GM18951 (cell line): ENCODE results near the gene ATF1.
"Not testable (repeated sequence)": the region's sequence is repeated elsewhere in the genome, so short reads cannot be mapped to it uniquely, and the experiment has no call there.

ENCODE experiments used
- POLR2A ChIP-seq: IDR thresholded peaks from 4 replicates; pipeline ENCODE4 v1.6.1; 2011; ENCODE audit warnings: mild to moderate bottlenecking; ENCODE audit not compliant: insufficient read length, insufficient read depth; ENCODE audit errors: extremely low read depth
- in situ Hi-C: fragments of 300-500 bp; cut with MboI; formaldehyde crosslinking; loops from one replicate; pipeline ENCODE4 v1.12.0; 2022; ENCODE audit warnings: low sequenced_read_pairs, mixed read lengths, inconsistent platforms; ENCODE audit not compliant: unreplicated experiment

Gene ATF1

DNA sequence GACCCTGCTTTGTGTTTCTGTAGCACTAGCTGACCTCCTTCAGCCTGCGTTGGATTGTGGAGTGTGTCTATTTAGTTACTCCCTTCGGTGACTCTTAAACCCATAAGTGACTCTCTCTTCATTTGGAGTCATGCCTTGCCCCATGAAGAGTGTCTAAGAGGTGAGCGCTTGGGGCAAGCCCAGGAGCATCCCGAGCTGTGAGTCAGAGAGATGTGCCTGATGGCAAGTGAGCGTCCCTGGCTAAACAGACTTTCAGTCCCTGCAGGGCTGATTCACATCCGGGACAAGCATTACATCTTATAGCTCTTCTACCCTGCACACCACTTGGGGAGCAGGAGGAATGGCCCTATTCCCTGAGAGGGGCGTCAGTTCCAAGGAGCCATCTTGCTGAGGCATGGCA, 24.3 kb upstream of the ATF1 start:
- no peak for TF ChIP-seq POLR2A
- in situ Hi-C loops: no loop called here

DNA sequence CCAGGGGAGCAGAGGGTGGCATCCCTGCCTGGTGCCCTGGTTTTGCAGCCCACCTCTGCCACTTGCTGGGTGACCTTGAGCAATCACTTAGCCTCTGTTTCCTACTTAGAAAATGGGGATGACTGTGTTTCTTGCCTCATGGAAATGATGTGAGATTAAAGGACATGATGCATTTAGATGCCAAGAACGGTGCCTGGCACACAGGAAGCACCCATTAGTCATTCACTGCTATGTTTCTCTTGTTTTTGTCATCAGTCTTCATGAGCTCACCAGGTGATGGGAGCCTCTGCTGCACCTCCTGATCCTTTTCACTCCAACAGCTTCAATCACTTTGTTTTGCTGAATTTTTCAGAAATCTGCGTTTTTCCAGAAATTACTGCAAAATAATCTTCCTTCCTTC, 23.6 kb upstream of the ATF1 start:
- TF ChIP-seq POLR2A: no peak
- in situ Hi-C loops: no loop called here

DNA sequence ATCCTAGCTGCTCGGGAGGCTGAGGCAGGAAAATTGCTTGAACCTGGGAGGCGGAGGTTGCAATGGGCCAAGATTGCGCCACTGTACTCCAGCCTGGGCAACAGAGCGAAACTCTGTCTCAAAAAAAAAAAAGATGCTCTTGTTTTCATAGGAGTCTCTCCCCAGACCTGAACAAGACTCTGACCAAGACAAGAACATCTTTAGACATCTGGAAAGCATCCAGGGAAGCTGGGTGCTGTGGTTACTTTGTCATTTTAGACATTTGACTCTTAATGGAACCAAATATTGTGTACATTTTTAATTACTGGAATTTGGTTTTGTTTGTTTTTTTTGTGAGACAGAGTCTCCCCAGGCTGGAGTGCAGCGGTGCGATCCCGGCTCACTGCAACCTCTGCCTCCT, 21.1 kb upstream of the ATF1 start:
- no peak for TF ChIP-seq POLR2A
- in situ Hi-C loops: no loop called here

- in situ Hi-C loops: no loop called here
- no peak for TF ChIP-seq POLR2A
Observed at GRCh38 chr12:50745861-50746260, 18.0 kb upstream of the ATF1 start.

GRCh38 chr12:50746431-50746830, 17.5 kb upstream of the ATF1 start:
- in situ Hi-C loops: no loop called here
- no peak for TF ChIP-seq POLR2A

DNA sequence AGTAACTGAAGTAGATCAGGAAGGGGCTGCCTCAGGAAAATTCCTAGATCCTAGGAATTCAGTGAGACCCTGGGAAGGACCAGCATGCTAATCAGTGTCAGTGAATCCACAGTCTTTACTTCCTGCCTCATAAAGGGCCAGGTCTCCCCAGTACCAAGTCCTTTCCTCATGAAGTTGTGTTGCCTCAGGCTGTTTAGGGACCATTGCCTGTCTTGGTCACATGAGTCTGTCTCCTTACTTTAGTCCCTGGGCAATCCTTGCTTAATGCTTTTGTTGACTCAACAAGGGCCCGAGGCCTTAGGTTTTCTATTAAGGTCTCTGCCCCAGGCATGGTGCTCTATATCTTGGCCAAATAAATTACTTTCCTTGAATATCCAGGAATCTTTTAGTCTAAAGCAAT, 16.1 kb upstream of the ATF1 start:
- TF ChIP-seq POLR2A: no peak
- in situ Hi-C loops: no loop called here

DNA sequence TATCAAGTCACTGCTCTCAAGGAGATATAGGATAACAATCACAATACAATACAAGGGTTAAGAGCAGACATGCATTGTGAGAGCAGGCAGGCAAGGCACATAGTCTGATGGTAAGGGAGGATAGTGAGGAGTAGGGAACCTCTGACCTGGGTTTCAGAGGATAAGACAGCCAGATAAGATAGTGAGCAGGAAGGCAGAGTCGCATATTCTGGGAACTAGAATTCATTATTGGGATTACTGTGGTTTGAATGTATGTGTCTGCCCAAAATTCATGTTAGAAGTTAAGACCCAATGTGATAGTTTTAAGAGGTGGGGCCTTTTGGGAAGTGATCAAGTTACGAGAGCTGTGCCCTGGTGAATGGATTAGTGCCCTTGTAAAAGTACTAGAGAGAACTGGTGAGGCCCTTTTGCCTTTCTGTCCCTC, 14.4 kb upstream of the ATF1 start:
- in situ Hi-C loops: no loop called here
- TF ChIP-seq POLR2A: no peak

GRCh38 chr12:50750366-50750765, 13.5 kb upstream of the ATF1 start:
- in situ Hi-C loops: no loop called here
- TF ChIP-seq POLR2A: no peak

DNA sequence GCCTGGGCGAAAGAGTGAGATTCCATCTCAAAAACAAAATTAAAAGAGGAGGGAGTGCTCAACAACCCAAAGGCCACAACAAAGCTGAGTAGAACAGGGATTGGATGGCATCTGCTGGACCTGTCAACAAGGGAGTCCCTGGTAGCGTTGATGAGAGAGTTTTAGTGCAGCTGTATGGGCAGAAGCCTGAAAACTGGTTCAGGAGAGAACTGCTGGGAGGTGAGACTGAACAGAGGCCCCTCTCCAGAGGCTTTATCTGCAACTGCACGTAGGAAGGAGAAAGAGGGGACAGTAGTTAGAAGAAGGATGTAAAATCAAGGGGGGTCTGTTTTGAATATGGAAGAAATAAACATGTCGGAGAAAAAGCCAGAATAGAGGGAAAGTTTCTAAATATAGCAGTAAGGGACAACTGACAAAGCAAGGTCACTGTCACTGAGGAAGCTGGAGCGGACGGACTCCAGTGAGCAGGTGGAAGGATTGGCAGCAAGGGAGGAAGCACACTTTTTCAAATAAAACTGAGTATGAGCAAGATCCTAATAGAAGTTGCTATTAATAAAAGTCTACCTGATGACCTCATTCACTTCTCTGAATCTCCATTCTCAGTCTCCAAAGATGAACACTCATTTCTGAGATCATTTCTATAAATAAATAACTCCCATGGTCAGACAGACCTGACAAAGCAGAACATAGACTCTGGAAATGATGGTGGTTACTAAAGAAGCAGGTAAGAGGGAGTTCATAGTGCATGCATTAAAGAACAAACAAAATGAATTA, 11.8 kb upstream of the ATF1 start:
- in situ Hi-C loops: no loop called here
- no peak for TF ChIP-seq POLR2A

DNA sequence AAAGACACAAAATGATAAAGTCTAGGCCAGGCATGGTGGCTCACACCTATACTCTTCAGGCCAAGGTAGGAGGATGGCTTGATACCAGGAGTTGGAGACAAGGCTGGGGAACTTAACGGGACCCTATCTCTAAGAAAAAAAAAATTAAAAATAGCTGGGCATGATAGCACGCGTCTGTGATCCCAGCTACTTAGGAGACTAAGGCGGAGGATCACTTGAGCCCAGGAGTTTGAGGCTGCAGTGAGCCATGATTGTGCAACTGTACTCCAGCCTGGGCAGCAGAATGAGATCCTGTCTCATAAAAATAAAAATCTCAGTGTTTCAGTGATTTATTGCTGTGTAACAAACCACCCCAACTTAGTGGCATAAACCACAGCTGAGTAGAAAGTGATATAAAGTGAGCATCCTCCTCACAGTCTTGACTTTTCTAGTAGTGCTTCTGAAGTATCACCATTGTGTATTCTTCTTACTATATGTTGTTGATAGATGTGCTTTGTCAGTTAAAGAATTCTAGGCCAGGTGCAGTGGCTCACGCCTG, 10.6 kb upstream of the ATF1 start:
- TF ChIP-seq POLR2A: no peak
- in situ Hi-C loops: no loop called here

- TF ChIP-seq POLR2A: peak; percentile 68
- in situ Hi-C loops: no loop called here
Observed at GRCh38 chr12:50764286-50765094, 589 bp downstream of the ATF1 start.

DNA sequence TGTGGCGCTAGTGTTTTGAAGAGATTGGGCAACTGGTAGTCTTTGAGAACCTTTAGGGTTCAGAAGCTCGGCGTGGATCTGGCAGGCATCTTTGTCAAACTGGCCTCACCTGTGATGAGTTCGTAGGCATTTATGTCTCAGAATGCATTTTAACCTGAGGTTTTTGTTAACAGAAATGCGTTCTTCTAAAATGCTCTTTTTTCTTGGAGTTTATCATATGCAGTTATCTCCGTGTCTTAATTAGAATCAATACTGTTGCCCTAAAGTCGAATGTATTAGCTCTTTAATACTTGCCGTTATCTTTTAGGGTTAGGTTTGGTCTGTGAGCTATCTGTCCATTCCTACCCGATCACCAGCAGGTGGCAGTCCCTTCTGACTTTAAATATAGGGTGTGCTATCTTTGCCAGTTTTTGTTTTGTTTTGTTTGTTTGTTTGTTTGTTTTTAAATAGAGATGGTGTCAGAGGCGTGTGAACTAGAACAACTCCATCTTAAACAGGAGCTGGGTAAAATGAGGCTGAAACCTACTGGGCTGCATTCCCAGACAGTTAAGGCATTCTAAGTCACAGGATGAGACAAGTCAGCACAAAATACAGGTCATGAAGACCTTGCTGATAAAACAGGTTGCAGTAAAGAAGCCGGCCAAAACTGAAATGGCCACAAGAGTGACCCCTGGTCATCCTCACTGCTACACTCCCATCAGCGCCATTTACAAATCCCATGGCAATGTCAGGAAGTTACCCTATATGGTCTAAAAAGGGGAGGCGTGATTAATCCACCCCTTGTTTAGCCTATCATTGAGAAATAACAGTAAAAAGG, 1.4 kb downstream of the ATF1 start:
- in situ Hi-C loops: no loop called here

GRCh38 chr12:50768391-50768790, 4.5 kb downstream of the ATF1 start:
- in situ Hi-C loops: no loop called here
- TF ChIP-seq POLR2A: no peak

More for the DNA sequence above, 1.4 kb downstream of the ATF1 start:
- TF ChIP-seq POLR2A: no peak

GRCh38 chr12:50768813-50769212, 4.9 kb downstream of the ATF1 start:
- in situ Hi-C loops: not testable (repeated sequence)
